Colonic mucosa (tissue), 4 donors: ENCODE results near the gene ASTN2. TPM values are rescaled to one million over a fixed set of nuclear protein-coding genes. Genes with fewer than 3 reads are reported as not detected.

Experiments used
- DNase-seq: peaks from one replicate; pipeline ENCODE4 v3.0.0-alpha.2; 2020
- H3K27ac ChIP-seq: fragments of 200-600 bp; one replicate; pipeline ENCODE4 v1.8.0; 2021
- H3K27me3 ChIP-seq: fragments of 200-600 bp; one replicate; pipeline ENCODE4 v1.8.0; 2021
- H3K36me3 ChIP-seq: fragments of 200-600 bp; one replicate; pipeline ENCODE4 v1.8.0; 2021
- H3K4me1 ChIP-seq: fragments of 200-600 bp; one replicate; pipeline ENCODE4 v1.8.0; 2021; ENCODE audit warnings: mild to moderate bottlenecking
- H3K4me3 ChIP-seq: fragments of 200-600 bp; one replicate; pipeline ENCODE4 v1.8.0; 2021
- H3K9ac ChIP-seq, 2 donors: one replicate each; pipeline ENCODE4 v1.7.0; 2013; ENCODE audit warnings: control low read depth in 2 of 2, low read depth in 2 of 2, low read length in 2 of 2
- H3K9me3 ChIP-seq: fragments of 200-600 bp; one replicate; pipeline ENCODE4 v1.8.0; 2021
- intact Hi-C: fragments of 100-400 bp; cut with DNase I; formaldehyde crosslinking; loops from one replicate; pipeline ENCODE4 v1.14.1; 2022
- total RNA-seq, 2 donors: library from RNA; stranded (reverse); fragmentation: NEBNext Ultra II Directional in 1 of 2; extraction: Animal tissue kit (Norgen Biotek cat#: 25700) in 1 of 2; gene quantifications; one replicate each; pipeline ENCODE4 v1.2.1, GENCODE V29; 2021
- TF ChIP-seq, protein P1 (sequence below): fragments of 200-600 bp; IDR thresholded peaks from one replicate; pipeline ENCODE4 v1.8.0; 2022; ENCODE audit warnings: antibody characterized with exemption, mild to moderate bottlenecking
- donor health status: healthy.
- donor health status: DM: no; HTN: no; CAD: no.
- donor health status: DM: no; HTN: no; CAD: no.

The ASTN2 gene
- total RNA-seq, 2 donors from 2014 or later: 2.5 to 6.1 TPM

- Histone ChIP-seq H3K9ac (no peak overlapping the region), H3K9me3 (no peaks in the 10 kb centered on the region), H3K27ac (no peak overlapping the region), H3K4me3 (no peak overlapping the region), H3K27me3 (no peaks in the 10 kb centered on the region), H3K36me3 (no peaks in the 10 kb centered on the region), H3K4me1 (no peaks in the 10 kb centered on the region)
- TF ChIP-seq, protein P1, sequence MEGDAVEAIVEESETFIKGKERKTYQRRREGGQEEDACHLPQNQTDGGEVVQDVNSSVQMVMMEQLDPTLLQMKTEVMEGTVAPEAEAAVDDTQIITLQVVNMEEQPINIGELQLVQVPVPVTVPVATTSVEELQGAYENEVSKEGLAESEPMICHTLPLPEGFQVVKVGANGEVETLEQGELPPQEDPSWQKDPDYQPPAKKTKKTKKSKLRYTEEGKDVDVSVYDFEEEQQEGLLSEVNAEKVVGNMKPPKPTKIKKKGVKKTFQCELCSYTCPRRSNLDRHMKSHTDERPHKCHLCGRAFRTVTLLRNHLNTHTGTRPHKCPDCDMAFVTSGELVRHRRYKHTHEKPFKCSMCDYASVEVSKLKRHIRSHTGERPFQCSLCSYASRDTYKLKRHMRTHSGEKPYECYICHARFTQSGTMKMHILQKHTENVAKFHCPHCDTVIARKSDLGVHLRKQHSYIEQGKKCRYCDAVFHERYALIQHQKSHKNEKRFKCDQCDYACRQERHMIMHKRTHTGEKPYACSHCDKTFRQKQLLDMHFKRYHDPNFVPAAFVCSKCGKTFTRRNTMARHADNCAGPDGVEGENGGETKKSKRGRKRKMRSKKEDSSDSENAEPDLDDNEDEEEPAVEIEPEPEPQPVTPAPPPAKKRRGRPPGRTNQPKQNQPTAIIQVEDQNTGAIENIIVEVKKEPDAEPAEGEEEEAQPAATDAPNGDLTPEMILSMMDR: no peak
- no peak for DNase-seq
- intact Hi-C loops: no loop called here
These were observed 190.2 kb downstream of the ASTN2 start for GRCh38 chr9:117224695-117225094.

DNA sequence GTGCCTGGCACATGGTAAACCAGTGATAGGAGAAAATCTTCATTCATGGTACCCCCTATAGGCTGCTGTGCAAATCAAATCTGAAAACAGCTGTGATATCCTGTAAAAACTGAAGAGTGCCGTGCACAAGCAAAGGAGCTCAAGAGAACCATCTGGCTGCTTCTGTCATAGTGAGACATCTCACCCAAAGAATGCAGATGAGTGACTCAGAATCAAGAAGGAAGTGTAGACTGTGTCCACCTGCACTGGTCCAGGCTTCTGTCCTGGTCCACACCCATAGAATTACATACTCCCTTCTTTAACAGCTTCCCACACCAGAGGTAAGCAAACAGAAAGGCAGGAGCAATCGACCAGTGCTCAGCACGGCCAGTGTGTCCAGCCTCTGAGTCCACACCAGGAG lies 195.9 kb downstream of the ASTN2 start:
- H3K27ac ChIP-seq: no peak overlapping the region
- intact Hi-C loops: no loop called here
- no peaks in the 10 kb centered on the region for H3K9me3 ChIP-seq
- no peak overlapping the region for H3K9ac ChIP-seq
- H3K4me1 ChIP-seq: no peaks in the 10 kb centered on the region
- no peaks in the 10 kb centered on the region for H3K27me3 ChIP-seq
- H3K36me3 ChIP-seq: no peaks in the 10 kb centered on the region
- no peak overlapping the region for H3K4me3 ChIP-seq
- TF ChIP-seq, protein P1: no peak
- no peak for DNase-seq

DNA sequence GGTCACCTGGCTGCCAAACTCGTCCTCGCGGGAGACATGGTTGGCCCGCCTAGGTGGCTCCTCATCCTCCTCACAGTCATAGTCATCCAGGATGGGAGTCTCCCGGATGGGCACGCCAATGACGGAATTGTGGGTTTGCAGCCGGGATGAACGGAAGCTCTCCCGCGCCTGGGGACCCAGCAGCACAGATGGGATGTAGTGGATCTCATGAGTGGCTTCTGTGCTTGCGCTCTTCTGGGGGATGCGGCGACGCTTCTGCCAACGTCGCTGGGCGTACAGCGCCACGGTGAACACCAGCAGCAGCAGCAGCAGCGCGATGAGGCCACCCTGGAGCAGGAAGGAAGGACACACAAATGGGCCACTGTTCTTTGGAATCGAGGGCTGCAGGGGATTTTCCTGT lies 200.4 kb downstream of the ASTN2 start:
- intact Hi-C loops: no loop called here
- TF ChIP-seq, protein P1: no peak
- DNase-seq: no peak
- no peak overlapping the region for H3K27ac ChIP-seq
- H3K9me3 ChIP-seq: no peaks in the 10 kb centered on the region
- H3K36me3 ChIP-seq: no peaks in the 10 kb centered on the region
- H3K27me3 ChIP-seq: no peaks in the 10 kb centered on the region
- H3K9ac ChIP-seq: no peak overlapping the region
- no peaks in the 10 kb centered on the region for H3K4me1 ChIP-seq
- H3K4me3 ChIP-seq: no peak overlapping the region

DNA sequence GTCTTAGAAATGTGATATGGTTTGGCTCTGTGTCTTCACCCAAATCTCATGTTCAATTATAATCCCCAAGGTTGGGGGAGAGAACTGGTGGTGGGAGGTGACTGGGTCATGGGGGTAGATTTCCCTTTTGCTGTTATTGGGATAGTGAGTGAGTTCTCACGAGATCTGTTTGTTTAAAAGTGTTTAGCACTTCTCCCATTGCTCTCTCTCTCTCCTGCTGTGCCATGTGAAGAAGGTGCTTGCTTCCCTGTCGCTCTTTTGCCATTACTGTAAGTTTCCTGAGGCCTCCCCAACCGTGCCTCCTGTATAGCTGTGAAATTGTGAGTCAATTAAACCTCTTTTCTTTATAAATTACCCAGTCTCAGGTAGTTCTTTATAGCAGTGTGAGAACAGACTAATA lies 203.6 kb downstream of the ASTN2 start:
- DNase-seq: no peak
- no peaks in the 10 kb centered on the region for H3K4me1 ChIP-seq
- no peaks in the 10 kb centered on the region for H3K36me3 ChIP-seq
- intact Hi-C loops: no loop called here
- H3K27me3 ChIP-seq: no peaks in the 10 kb centered on the region
- H3K9ac ChIP-seq: no peak overlapping the region
- H3K4me3 ChIP-seq: no peak overlapping the region
- no peaks in the 10 kb centered on the region for H3K9me3 ChIP-seq
- TF ChIP-seq, protein P1: no peak
- H3K27ac ChIP-seq: no peak overlapping the region

GRCh38 chr9:117205806-117206205 lies 209.1 kb downstream of the ASTN2 start:
- no peak overlapping the region for H3K4me3 ChIP-seq
- H3K36me3 ChIP-seq: no peaks in the 10 kb centered on the region
- no peaks in the 10 kb centered on the region for H3K4me1 ChIP-seq
- no peak overlapping the region for H3K27ac ChIP-seq
- no peaks in the 10 kb centered on the region for H3K27me3 ChIP-seq
- DNase-seq: no peak
- H3K9ac ChIP-seq: no peak overlapping the region
- H3K9me3 ChIP-seq: no peaks in the 10 kb centered on the region
- intact Hi-C loops: no loop called here
- TF ChIP-seq, protein P1: no peak

DNA sequence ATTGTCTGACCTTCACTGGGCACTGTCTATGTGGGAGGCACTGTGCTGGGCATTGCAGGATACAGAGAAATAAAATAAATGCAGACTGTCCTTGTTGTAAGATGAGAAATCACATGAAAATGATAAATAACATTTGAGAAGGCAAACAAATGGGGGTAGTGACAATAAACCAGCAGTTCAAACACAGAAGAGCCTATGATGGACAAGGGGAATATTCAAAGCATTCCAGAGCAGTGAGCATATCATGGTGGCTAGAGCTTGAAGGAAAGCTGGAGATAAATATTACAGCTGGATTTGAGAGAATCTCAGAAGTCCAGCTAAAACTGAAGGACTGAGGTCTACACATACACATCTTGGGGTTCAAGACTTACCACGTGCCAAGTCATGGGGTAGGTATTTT lies 209.9 kb downstream of the ASTN2 start:
- Histone ChIP-seq H3K27me3 (no peaks in the 10 kb centered on the region), H3K9me3 (no peaks in the 10 kb centered on the region), H3K27ac (no peak overlapping the region), H3K4me3 (no peak overlapping the region), H3K4me1 (no peaks in the 10 kb centered on the region), H3K36me3 (no peaks in the 10 kb centered on the region), H3K9ac (no peak overlapping the region)
- TF ChIP-seq, protein P1: no peak
- intact Hi-C loops: no loop called here
- no peak for DNase-seq
